Right cardiac atrium (tissue), 5 donors: Measurements from ENCODE around the gene TMEM269. TPM values are rescaled to one million over a fixed set of nuclear protein-coding genes. Genes with fewer than 3 reads are reported as not detected.
"Not testable (repeated sequence)": the region's sequence is repeated elsewhere in the genome, so short reads cannot be mapped to it uniquely, and the experiment has no call there.

ENCODE experiments used
- ATAC-seq, 2 donors: fragments of 200-7000 bp; cut with Tn5 transposase; one replicate each; pipeline versions ENCODE4 v1.8.0 to v1.9.1; 2020; ENCODE audit warnings: moderate library complexity in 2 of 2, mild to moderate bottlenecking in 1 of 2
- DNase-seq, 3 donors: peaks; one replicate each; pipeline ENCODE4 v3.0.0-alpha.2; 2020
- H3K27ac ChIP-seq: one replicate; pipeline ENCODE4 v1.5.1; 2013; ENCODE audit warnings: mild to moderate bottlenecking, low read length, control low read depth, moderate library complexity
- H3K27me3 ChIP-seq: one replicate; pipeline ENCODE4 v1.6.1; 2013; ENCODE audit not compliant: control insufficient read depth, insufficient read depth
- H3K4me1 ChIP-seq: one replicate; pipeline ENCODE4 v1.6.1; 2013; ENCODE audit warnings: low read length; ENCODE audit not compliant: control insufficient read depth, insufficient read depth
- H3K4me3 ChIP-seq: one replicate; pipeline ENCODE4 v1.5.1; 2013; ENCODE audit warnings: low read length, control low read depth
- H3K9me3 ChIP-seq: one replicate; pipeline ENCODE4 v1.6.1; 2013; ENCODE audit warnings: low read length; ENCODE audit not compliant: control insufficient read depth
- WGBS: extraction: QIAGEN DNeasy Blood & Tissue Kit; methylation state at CpG from one replicate; pipeline ENCODE4 v1.1.7; 2013; 5-methylcytosine and 5-hydroxymethylcytosine counted together
- intact Hi-C, 4 donors: fragments of 100-400 bp; cut with DNase I; formaldehyde crosslinking; loops; one replicate each; pipeline versions ENCODE4 v1.11.0 to v1.14.0; 2022 to 2023
- polyA plus RNA-seq: library from polyadenylated mRNA; stranded (reverse); fragments of 200-250 nt; gene quantifications from one replicate; pipeline ENCODE4 v1.2.3, GENCODE V29; 2013
- total RNA-seq, 4 donors: library from RNA; stranded (reverse); fragmentation: NEBNext Ultra II Directional; extraction: Animal tissue kit (Norgen Biotek cat#: 25700); gene quantifications; one replicate each; pipeline ENCODE4 v1.2.1, GENCODE V29; 2021
- donor health status: healthy with polysubstance abuse.
- donor health status: DM: no; HTN: yes; CAD: no.
- donor health status: DM: no; HTN: no; CAD: no.
- donor health status: DM: no; HTN: yes; CAD: no; lungs with severe emphysema.
- donor health status: DM: yes; HTN: yes; CAD: no.

TMEM269 gene
- total and polyA plus RNA-seq, 5 donors, result 0.06 TPM; not detected in 4

DNA sequence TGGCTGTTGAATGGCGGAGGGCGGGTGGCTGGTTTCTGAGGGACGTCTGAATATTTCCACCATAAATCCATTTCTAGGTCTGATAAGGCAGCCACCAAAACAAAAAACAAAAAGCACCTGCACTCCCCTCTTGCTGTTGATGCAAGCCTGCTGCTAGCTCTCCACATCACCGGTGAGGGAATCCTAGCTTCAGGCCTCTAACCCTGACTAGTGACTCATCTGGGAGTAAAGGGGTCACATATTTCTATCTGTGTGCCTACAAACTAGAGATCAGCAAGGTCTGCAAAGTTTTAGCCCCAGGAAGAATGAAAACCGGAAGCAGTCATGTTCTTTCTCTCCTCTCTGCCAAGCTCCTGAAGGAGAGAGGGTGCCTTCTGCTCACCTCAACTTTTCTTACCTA is 21.8 kb downstream of the TMEM269 start:
- ATAC-seq (no peak), DNase-seq (no peak)
- intact Hi-C loops, result no loop called here
- Histone ChIP-seq H3K27ac (no peak overlapping the region), H3K4me1 (no peaks in the 10 kb centered on the region), H3K27me3 (no peaks in the 10 kb centered on the region), H3K4me3 (no peak overlapping the region), H3K9me3 (no peaks in the 10 kb centered on the region)
- WGBS, result 88% methylated on average over 5 of the region's 5 CpGs

DNA sequence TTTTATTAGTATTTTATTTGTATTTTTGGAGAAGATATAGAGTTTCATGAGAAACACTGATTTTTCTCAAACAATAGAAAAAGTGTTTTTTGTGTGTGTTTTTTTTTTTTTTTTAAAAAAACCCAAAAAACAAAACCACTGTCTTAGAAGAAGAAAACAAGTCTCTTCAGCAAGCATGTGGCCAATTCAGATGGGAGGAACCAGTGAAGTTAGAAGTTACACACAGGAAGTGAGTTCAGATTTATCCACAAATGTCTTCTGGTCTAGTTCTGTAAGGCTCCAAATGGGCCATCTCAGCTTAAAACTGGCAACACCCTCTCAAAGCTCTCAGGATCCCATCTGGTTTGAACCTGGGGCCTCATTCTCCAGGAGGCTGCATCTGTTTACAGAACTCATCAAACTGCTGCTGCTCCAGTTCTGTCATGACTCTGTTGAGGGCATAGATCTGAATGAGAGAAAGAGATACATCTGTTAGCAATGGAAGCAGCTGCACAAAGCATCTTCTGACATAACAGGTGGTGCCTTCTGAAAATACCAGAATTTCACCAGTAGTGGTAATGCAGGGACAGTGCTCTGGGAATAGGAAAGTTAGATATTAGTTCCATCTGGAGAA is 22.4 kb downstream of the TMEM269 start:
- no peaks in the 10 kb centered on the region for H3K9me3 ChIP-seq
- intact Hi-C loops, result no loop called here
- ATAC-seq (no peak), DNase-seq (no peak)
- H3K27ac ChIP-seq, result no peak overlapping the region
- H3K27me3 ChIP-seq, result no peaks in the 10 kb centered on the region
- H3K4me3 ChIP-seq, result no peak overlapping the region
- no peaks in the 10 kb centered on the region for H3K4me1 ChIP-seq

DNA sequence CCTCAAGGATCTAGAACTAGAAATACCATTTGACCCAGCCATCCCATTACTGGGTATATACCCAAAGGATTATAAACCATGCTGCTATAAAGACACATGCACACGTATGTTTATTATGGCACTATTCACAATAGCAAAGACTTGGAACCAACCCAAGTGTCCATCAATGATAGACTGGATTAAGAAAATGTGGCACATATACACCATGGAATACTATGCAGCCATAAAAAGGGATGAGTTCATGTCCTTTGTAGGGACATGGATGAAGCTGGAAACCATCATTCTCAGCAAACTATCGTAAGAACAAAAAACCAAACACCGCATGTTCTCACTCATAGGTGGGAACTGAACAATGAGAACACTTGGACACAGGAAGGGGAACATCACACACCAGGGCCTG is 30.0 kb downstream of the TMEM269 start:
- WGBS, result 100% methylated on average over 3 of the region's 3 CpGs
- H3K27me3 ChIP-seq, DNase-seq, ATAC-seq, H3K4me1 ChIP-seq, H3K27ac ChIP-seq, H3K9me3 ChIP-seq, H3K4me3 ChIP-seq, intact Hi-C loops: not testable (repeated sequence)

DNA sequence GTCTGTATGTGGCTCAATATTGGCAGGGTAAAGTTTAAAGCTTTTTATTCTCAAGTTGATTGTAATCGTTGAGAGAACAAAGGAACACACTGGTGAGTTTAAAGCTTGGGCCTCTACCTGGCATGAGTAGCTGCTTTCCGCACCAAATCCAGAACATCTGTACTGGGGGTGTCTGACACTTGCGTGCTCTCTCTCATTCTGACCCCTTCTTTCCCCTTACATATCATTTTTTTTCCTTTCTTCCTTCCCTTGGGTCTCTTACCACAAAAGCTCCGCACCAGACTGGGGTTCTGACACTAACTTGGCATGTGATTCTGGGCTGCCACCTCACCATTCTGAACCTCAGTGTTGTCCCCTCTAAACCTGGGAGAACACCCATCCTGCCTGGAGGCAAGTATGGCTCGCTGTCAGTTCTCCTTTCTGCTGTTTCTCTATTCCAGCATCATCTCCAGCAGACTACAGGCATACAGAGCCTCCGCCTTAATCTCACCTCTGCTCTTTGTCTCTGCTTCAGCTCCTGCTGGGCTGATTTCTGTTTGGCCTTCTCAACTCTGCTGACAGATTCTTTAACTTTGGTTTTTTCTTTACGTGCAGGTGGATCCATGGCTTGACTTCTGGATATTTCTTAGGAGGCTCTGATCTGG is 31.3 kb downstream of the TMEM269 start:
- Histone ChIP-seq H3K27ac (peak overlapping the region; percentile 91), H3K9me3 (no peaks in the 10 kb centered on the region), H3K4me3 (peak overlapping the region; percentile 99), H3K4me1 (peaks cover 5% of the 10 kb centered on the region), H3K27me3 (no peaks in the 10 kb centered on the region)
- no peak for DNase-seq
- intact Hi-C loops, result no loop called here
- WGBS, result 18% methylated on average over 7 of the region's 7 CpGs
- no peak for ATAC-seq

DNA sequence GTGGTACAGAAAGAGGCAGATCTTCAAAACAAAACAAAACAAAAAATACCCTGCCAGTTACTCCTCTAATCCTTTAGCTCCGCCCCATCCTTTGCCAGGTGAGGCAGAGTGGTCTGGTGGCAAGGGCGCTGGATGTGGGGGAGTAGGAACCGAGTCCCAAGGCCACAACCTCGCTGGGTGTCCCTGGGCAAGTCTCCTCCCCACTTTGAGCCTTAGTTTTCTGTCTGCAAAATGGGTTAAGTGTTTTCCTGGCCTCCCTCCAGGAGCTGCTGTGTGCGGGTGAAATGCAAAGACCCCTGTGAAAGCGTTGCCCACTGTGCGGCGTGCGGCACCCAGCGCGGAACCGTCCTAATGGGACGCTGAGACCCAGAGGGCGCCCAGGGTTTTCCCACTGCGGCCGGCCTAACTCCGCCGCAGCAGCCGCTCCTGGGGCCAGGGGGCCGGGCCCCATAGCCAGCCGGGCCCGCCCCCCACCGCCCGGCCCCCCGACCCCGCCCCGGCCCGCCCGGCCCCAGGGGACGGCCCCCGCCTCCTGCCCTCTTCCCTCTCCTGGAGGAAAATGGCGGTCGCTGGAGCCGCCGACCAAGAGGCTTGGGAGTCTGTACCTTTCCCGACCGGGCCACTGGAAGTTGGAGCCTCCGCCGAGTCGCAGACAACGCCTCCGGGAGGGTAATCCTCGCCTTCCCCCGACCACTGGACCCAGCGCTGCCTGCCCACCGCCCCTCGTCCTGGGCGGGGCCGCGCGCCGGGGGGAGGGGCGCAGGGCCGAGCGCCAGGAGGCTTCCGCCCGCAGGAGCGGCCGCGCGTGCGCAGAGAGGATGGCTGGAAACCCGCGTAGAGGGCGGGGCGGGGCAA is 32.0 kb downstream of the TMEM269 start, which contains the start of the genes ERMAP and SVBP:
TSS of gene ERMAP (plus strand) at position 538 of the 855 bp plus-strand sequence. CDS start 13,327 bp downstream, outside the sequence.
TSS of gene SVBP (minus strand) at position 813 of the 855 bp plus-strand sequence. CDS start 853 bp downstream, outside the sequence.
- WGBS, result under 1% methylated on average over 66 of the region's 66 CpGs
- Histone ChIP-seq H3K27me3 (no peaks in the 10 kb centered on the region), H3K4me1 (peaks cover 5% of the 10 kb centered on the region), H3K27ac (peak within 1 kb of the TSS; percentile 100), H3K4me3 (peak within 1 kb of the TSS; percentile 99), H3K9me3 (no peaks in the 10 kb centered on the region)
- DNase-seq (peak; percentile 94 to 98 (median 98)), ATAC-seq (peak; percentile 98)
- intact Hi-C loops, result no loop called here

DNA sequence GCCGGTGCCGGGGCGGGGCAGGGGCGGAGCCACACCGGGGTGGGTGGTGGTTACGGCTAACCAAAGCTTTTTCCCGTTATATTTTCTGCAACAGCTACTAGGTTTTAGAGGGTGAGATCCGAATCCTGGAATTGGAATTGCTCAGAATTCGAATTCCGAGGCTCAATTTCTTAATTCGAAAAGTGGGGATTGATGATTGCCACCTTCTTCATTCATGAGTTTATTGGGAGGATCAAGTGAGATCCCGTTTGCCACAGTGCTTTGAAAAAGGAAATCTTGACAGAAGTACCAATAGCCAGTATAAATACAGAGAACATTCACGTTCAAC is 32.6 kb downstream of the TMEM269 start:
- DNase-seq (no peak), ATAC-seq (no peak)
- Histone ChIP-seq H3K4me3 (peak overlapping the region; percentile 99), H3K4me1 (peaks cover 5% of the 10 kb centered on the region), H3K9me3 (no peaks in the 10 kb centered on the region), H3K27ac (no peak overlapping the region), H3K27me3 (no peaks in the 10 kb centered on the region)
- intact Hi-C loops, result no loop called here
- under 1% methylated on average over 13 of the region's 13 CpGs for WGBS

DNA sequence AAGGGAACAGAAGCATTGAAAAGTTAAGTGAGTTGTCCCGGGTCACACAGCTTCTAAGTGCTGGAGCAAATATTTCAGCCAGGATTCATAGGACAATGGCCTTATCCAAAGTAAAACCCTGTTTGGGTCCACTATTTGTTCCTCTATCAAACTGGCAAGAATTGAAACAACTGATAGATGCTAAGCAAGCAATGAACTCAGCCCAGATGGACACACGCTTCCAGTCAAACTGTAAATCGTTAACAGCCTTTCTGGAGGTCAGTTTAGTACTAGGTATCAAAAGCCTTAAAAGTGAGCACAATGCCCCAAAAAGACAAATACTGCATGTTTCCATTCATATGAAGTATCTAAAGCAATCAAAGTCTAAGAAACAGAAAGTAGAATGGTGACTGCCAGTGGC is 33.2 kb downstream of the TMEM269 start:
- intact Hi-C loops, result no loop called here
- Histone ChIP-seq H3K4me1 (peaks cover 5% of the 10 kb centered on the region), H3K9me3 (no peaks in the 10 kb centered on the region), H3K27ac (no peak overlapping the region), H3K4me3 (peak overlapping the region; percentile 99), H3K27me3 (no peaks in the 10 kb centered on the region)
- no peak for DNase-seq
- 96% methylated on average over 3 of the region's 3 CpGs for WGBS
- no peak for ATAC-seq

DNA sequence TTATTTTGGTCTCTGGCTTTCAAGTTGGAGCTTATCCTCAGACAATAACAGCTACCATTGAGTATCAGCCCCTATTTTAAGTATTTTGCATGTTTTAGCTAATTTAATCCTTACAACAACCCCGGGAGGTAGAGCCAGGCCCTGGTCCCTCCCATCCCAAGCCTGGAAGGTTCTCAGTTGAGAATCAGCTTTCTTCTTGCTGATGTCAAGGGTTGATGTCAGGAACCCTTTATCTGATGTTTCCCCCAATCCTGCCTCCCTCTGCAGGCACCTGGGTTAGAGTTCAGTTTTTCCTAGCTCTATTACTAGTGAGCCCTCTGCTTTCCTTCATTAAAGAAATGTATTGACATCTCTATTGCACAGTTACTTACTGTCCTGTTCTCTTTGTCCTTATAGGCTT is 36.0 kb downstream of the TMEM269 start:
- intact Hi-C loops, result no loop called here
- DNase-seq (no peak), ATAC-seq (no peak)
- H3K4me3 ChIP-seq, result no peak overlapping the region
- H3K27me3 ChIP-seq, result no peaks in the 10 kb centered on the region
- H3K27ac ChIP-seq, result no peak overlapping the region
- peaks cover 4% of the 10 kb centered on the region for H3K4me1 ChIP-seq
- H3K9me3 ChIP-seq, result no peaks in the 10 kb centered on the region
- WGBS, result 78% methylated on average over 1 of the region's 1 CpG

DNA sequence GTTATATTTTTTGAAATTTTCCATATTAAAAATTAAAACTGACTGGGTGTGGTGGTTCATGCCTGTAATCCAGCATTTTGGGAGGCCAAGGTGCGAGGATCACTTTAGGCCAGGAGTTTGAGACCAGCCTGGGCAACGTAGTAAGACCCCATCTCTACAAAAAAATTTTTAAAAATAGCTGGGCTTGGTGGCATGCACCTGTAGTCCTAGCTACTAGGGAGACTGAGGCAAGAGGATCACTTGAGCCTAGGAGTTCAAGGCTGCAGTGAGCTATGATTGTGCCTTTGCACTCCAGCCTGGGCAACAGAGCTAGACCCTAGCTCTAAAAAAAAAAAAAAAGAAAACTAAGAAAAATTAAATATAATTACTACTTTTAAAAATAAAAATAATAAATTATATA is 36.9 kb downstream of the TMEM269 start:
- no peak overlapping the region for H3K4me3 ChIP-seq
- DNase-seq (no peak), ATAC-seq (no peak)
- H3K27ac ChIP-seq, result no peak overlapping the region
- 95% methylated on average over 2 of the region's 2 CpGs for WGBS
- H3K9me3 ChIP-seq, result no peaks in the 10 kb centered on the region
- intact Hi-C loops, result no loop called here
- no peaks in the 10 kb centered on the region for H3K27me3 ChIP-seq
- H3K4me1 ChIP-seq, result peaks cover 1% of the 10 kb centered on the region

DNA sequence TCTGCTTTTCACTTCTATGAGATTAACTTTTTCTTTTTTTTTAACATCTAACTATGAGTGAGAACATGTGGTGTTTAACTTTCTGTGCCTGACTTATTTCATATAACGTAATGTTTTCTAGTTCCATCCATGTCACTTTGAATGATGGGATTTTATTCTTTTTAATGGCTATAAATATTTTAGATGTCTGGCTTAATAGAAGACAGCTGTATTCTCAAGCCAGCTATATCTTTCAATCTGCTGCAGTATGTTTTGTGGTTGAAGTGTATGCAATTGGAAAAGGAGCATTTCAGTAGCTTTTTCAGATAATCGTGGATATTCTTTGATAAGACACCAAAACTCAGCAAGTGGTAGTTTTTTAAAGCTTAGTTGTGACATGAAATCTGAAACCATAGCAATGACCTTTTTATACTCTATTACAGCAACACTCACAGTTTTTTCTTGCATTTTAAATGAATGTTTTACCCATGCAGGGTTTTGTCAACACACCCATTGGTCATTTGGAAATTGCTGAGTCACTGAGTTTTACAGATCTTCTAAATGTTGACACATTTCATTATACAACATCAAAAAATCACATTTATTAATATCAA is 38.1 kb downstream of the TMEM269 start:
- Histone ChIP-seq H3K4me1 (peaks cover 1% of the 10 kb centered on the region), H3K4me3 (no peak overlapping the region), H3K27ac (no peak overlapping the region), H3K27me3 (no peaks in the 10 kb centered on the region), H3K9me3 (no peaks in the 10 kb centered on the region)
- no peak for ATAC-seq
- intact Hi-C loops, result no loop called here
- no peak for DNase-seq
- 54% methylated on average over 2 of the region's 2 CpGs for WGBS
